GM13976 (cell line): ENCODE measurements around the gene UBE2M.
A peak's percentile ranks its signal among the peaks of the same experiment; 100 is the strongest.

Experiments used
- DNase-seq: peaks from one replicate; pipeline ENCODE4 v3.0.0; 2012; ENCODE audit warnings: low spot score
- CTCF ChIP-seq: IDR thresholded peaks from 2 replicates; pipeline ENCODE4 v1.5.1; 2012; ENCODE audit warnings: borderline replicate concordance, mild to moderate bottlenecking; ENCODE audit not compliant: insufficient read depth; ENCODE audit errors: extremely low read depth, missing control alignments, control extremely low read depth
- in situ Hi-C: fragments of 300-500 bp; cut with MboI; formaldehyde crosslinking; loops from one replicate; pipeline ENCODE4 v1.12.0; 2022; ENCODE audit warnings: low sequenced_read_pairs, mixed read lengths, inconsistent platforms; ENCODE audit not compliant: unreplicated experiment

UBE2M gene

GRCh38 chr19:58516246-58516836 is 42.1 kb downstream of the UBE2M start:
- in situ Hi-C loops: no loop called here
- DNase-seq: no peak
- no peak for TF ChIP-seq CTCF

GRCh38 chr19:58515259-58515658 is 43.2 kb downstream of the UBE2M start:
- no peak for DNase-seq
- no peak for TF ChIP-seq CTCF
- in situ Hi-C loops: no loop called here

GRCh38 chr19:58514564-58515022 is 43.8 kb downstream of the UBE2M start:
- no peak for DNase-seq
- TF ChIP-seq CTCF: no peak
- in situ Hi-C loops: no loop called here

- peak; percentile 98 for DNase-seq
- peak; percentile 100 for TF ChIP-seq CTCF
- in situ Hi-C loops: no loop called here
These were observed 44.5 kb downstream of the UBE2M start for GRCh38 chr19:58513694-58514563.

- TF ChIP-seq CTCF: no peak
- DNase-seq: no peak
- in situ Hi-C loops: no loop called here
These were observed 45.2 kb downstream of the UBE2M start for GRCh38 chr19:58513213-58513693.

GRCh38 chr19:58511353-58512208 is 46.8 kb downstream of the UBE2M start, which contains the start of gene SLC27A5:
TSS of gene SLC27A5 (minus strand) at chr19:58511992. CDS start at chr19:58511955, 37 bp downstream.
- TF ChIP-seq CTCF: no peak
- in situ Hi-C loops: no loop called here
- no peak for DNase-seq
